IMR-90 (cell line): ENCODE measurements around the gene BASP1. TPM values are rescaled to one million over a fixed set of nuclear protein-coding genes. Genes with fewer than 3 reads are reported as not detected.

Source experiments
- ATAC-seq: fragments of 200-7000 bp; cut with Tn5 transposase; 2 replicates; pipeline ENCODE4 v1.9.1; 2020; ENCODE audit warnings: low read depth, mild to moderate bottlenecking, moderate library complexity
- BruUV-seq: library from RNA; stranded (reverse); fragments of 400-500 nt; replicated peaks from 2 replicates; lab custom pipeline; 2021; lab: Mats Ljungman, UMichigan
- CTCF ChIA-PET: fragments of 300-600 bp; formaldehyde crosslinking; extraction: SDS; loops from one replicate; lab custom pipeline; 2021; ENCODE audit warnings: antibody characterized with exemption; lab: Yijun Ruan, JAX
- POLR2A ChIA-PET: fragments of 300-600 bp; sonication (Branson Sonifier 250); formaldehyde crosslinking; loops from one replicate; lab custom pipeline; 2022; ENCODE audit warnings: antibody characterized with exemption; ENCODE audit not compliant: unreplicated experiment; lab: Charles Lee
- DNase-seq: peaks from one replicate; pipeline ENCODE4 v3.0.0; 2013
- H2AFZ ChIP-seq: replicated peaks from 2 replicates; pipeline ENCODE3; 2013; ENCODE audit warnings: low read length, mild to moderate bottlenecking; ENCODE audit not compliant: poor library complexity
- H2AK5ac ChIP-seq: 2 replicates; pipeline ENCODE4 v1.6.1; 2013; ENCODE audit warnings: low read depth, low read length, inconsistent platforms
- H2AK9ac ChIP-seq: replicated peaks from 2 replicates; pipeline ENCODE3; 2013; ENCODE audit warnings: mild to moderate bottlenecking, low read depth, low read length, moderate library complexity; ENCODE audit not compliant: poor library complexity
- H2BK120ac ChIP-seq: 2 replicates; pipeline ENCODE4 v1.6.1; 2013; ENCODE audit warnings: low read depth, low read length, inconsistent platforms
- H2BK15ac ChIP-seq: 3 replicates; pipeline ENCODE4 v1.6.1; 2013; ENCODE audit warnings: low read depth, low read length, inconsistent platforms
- H2BK20ac ChIP-seq: 2 replicates; pipeline ENCODE4 v1.6.1; 2013; ENCODE audit warnings: low read depth, mild to moderate bottlenecking, inconsistent platforms, low read length, moderate library complexity
- H2BK5ac ChIP-seq: 2 replicates; pipeline ENCODE4 v1.6.1; 2013; ENCODE audit warnings: mild to moderate bottlenecking, low read depth, low read length, inconsistent platforms; ENCODE audit not compliant: poor library complexity, severe bottlenecking
- H3K14ac ChIP-seq: replicated peaks from 2 replicates; pipeline ENCODE4 v1.6.1; 2013; ENCODE audit warnings: low read depth, low read length, inconsistent platforms
- H3K18ac ChIP-seq: 2 replicates; pipeline ENCODE4 v1.6.1; 2013; ENCODE audit warnings: low read depth, low read length, control low read depth
- H3K23ac ChIP-seq: 2 replicates; pipeline ENCODE4 v1.6.1; 2013; ENCODE audit warnings: low read depth, low read length, inconsistent platforms
- H3K27ac ChIP-seq: 2 replicates; pipeline ENCODE4 v1.5.1; 2013; ENCODE audit warnings: mild to moderate bottlenecking, control low read depth, low read length; ENCODE audit not compliant: insufficient read depth
- H3K27me3 ChIP-seq: 2 replicates; pipeline ENCODE4 v1.6.1; 2013; ENCODE audit warnings: low read length; ENCODE audit not compliant: control insufficient read depth, insufficient read depth
- H3K36me3 ChIP-seq: 2 replicates; pipeline ENCODE4 v1.6.1; 2013; ENCODE audit warnings: low read length, mixed read lengths; ENCODE audit not compliant: control insufficient read depth, insufficient read depth
- H3K4ac ChIP-seq: 2 replicates; pipeline ENCODE4 v1.6.1; 2013; ENCODE audit warnings: low read depth, low read length, inconsistent platforms
- H3K4me1 ChIP-seq: 2 replicates; pipeline ENCODE4 v1.6.1; 2013; ENCODE audit warnings: low read length, mixed read lengths; ENCODE audit not compliant: control insufficient read depth, insufficient read depth
- H3K4me2 ChIP-seq: 2 replicates; pipeline ENCODE4 v1.6.1; 2013; ENCODE audit warnings: low read depth, mild to moderate bottlenecking, control low read depth, low read length, moderate library complexity
- H3K4me3 ChIP-seq: 2 replicates; pipeline ENCODE4 v1.5.1; 2013; ENCODE audit warnings: low read depth, mild to moderate bottlenecking, control low read depth, low read length, moderate library complexity; ENCODE audit not compliant: insufficient read depth
- H3K56ac ChIP-seq: 2 replicates; pipeline ENCODE4 v1.6.1; 2013; ENCODE audit warnings: low read length, inconsistent platforms; ENCODE audit not compliant: insufficient read depth; ENCODE audit errors: extremely low read depth
- H3K79me1 ChIP-seq, 2 experiments: 2 replicates each; pipeline ENCODE4 v1.6.1; 2013; ENCODE audit warnings: low read length in 2 of 2, inconsistent platforms in 1 of 2, low read depth in 1 of 2
- H3K9ac ChIP-seq: 2 replicates; pipeline ENCODE4 v1.6.1; 2013; ENCODE audit warnings: low read depth, low read length, control low read depth
- H3K9me1 ChIP-seq: 2 replicates; pipeline ENCODE4 v1.6.1; 2013; ENCODE audit warnings: low read length, inconsistent platforms; ENCODE audit not compliant: insufficient read depth
- H3K9me3 ChIP-seq: 2 replicates; pipeline ENCODE4 v1.6.1; 2013; ENCODE audit warnings: low read length; ENCODE audit not compliant: control insufficient read depth, insufficient read depth
- H4K20me1 ChIP-seq: 2 replicates; pipeline ENCODE4 v1.6.1; 2013; ENCODE audit warnings: low read length, inconsistent platforms; ENCODE audit not compliant: insufficient read depth
- H4K5ac ChIP-seq: 2 replicates; pipeline ENCODE4 v1.6.1; 2013; ENCODE audit warnings: mild to moderate bottlenecking, low read depth, low read length, control low read depth
- H4K8ac ChIP-seq, 2 experiments: 2 replicates each; pipeline ENCODE4 v1.6.1; 2013; ENCODE audit warnings: low read depth in 2 of 2, low read length in 2 of 2, control low read depth in 1 of 2, inconsistent platforms in 1 of 2
- H4K91ac ChIP-seq: 2 replicates; pipeline ENCODE4 v1.6.1; 2013; ENCODE audit warnings: low read depth, low read length, inconsistent platforms; ENCODE audit not compliant: insufficient read depth
- BHLHE40 ChIP-seq: fragments of 150-350 bp; IDR thresholded peaks from 2 replicates; pipeline ENCODE4 v1.6.1; 2016; ENCODE audit warnings: mild to moderate bottlenecking, low read depth, low read length
- CEBPB ChIP-seq: IDR thresholded peaks from 2 replicates; pipeline ENCODE4 v1.6.1; 2012; ENCODE audit warnings: low read depth, low read length, improper control_type of control experiment
- CHD1 ChIP-seq: IDR thresholded peaks from 2 replicates; pipeline ENCODE4 v1.6.1; 2012; ENCODE audit warnings: low read depth, low read length, improper control_type of control experiment
- CTCF ChIP-seq: conservative IDR thresholded peaks from 2 replicates; pipeline ENCODE4 v1.5.1; 2012; ENCODE audit warnings: mild to moderate bottlenecking, low read depth, low read length, improper control_type of control experiment
- FOS ChIP-seq: fragments of 150-350 bp; IDR thresholded peaks from 2 replicates; pipeline ENCODE4 v1.6.1; 2016; ENCODE audit warnings: low read depth, low read length
- MAFK ChIP-seq: IDR thresholded peaks from 2 replicates; pipeline ENCODE4 v1.6.1; 2012; ENCODE audit warnings: low read depth, low read length, improper control_type of control experiment
- MAZ ChIP-seq: IDR thresholded peaks from 2 replicates; pipeline ENCODE4 v1.6.1; 2012; ENCODE audit warnings: low read depth, mild to moderate bottlenecking, low read length, improper control_type of control experiment, moderate library complexity, borderline replicate concordance
- MXI1 ChIP-seq: IDR thresholded peaks from 2 replicates; pipeline ENCODE4 v1.6.1; 2012; ENCODE audit warnings: low read depth, mild to moderate bottlenecking, low read length, moderate library complexity, borderline replicate concordance
- NFE2L2 ChIP-seq: fragments of 150-350 bp; IDR thresholded peaks from 2 replicates; pipeline ENCODE4 v1.6.1; 2016; ENCODE audit warnings: low read depth, mild to moderate bottlenecking, low read length
- POLR2A ChIP-seq: IDR thresholded peaks from 2 replicates; pipeline ENCODE4 v1.6.1; 2012; ENCODE audit warnings: mild to moderate bottlenecking, low read depth, low read length
- RAD21 ChIP-seq: IDR thresholded peaks from 2 replicates; pipeline ENCODE4 v1.6.1; 2012; ENCODE audit warnings: low read length, improper control_type of control experiment
- RCOR1 ChIP-seq: IDR thresholded peaks from 2 replicates; pipeline ENCODE4 v1.6.1; 2012; ENCODE audit warnings: mild to moderate bottlenecking, low read length, improper control_type of control experiment; ENCODE audit not compliant: insufficient replicate concordance
- RFX5 ChIP-seq: IDR thresholded peaks from 2 replicates; pipeline ENCODE4 v1.8.0; 2012; ENCODE audit warnings: low read depth, mild to moderate bottlenecking, low read length, moderate library complexity
- SMC3 ChIP-seq: fragments of 150-350 bp; IDR thresholded peaks from 2 replicates; pipeline ENCODE4 v1.6.1; 2016; ENCODE audit warnings: low read depth, mild to moderate bottlenecking, antibody characterized with exemption, low read length, moderate library complexity
- WGBS, 2 experiments: methylation state at CpG; one replicate each; pipeline versions ENCODE4 v1.1.5 to v1.1.7; 2013; ENCODE audit warnings: missing lambda C conversion rate in 2 of 2; ENCODE audit not compliant: insufficient read length in 1 of 2; ENCODE audit errors: extremely low coverage in 2 of 2; 5-methylcytosine and 5-hydroxymethylcytosine counted together
- dilution Hi-C: fragments of 300-500 bp; cut with HindIII; formaldehyde crosslinking; loops from one replicate; pipeline ENCODE4 v1.14.3; 2018; ENCODE audit warnings: low sequenced_read_pairs; ENCODE audit not compliant: unreplicated experiment
- in situ Hi-C: fragments of 300-500 bp; cut with MboI; formaldehyde crosslinking; loops from 3 replicates; pipeline ENCODE4 v1.14.3; 2019; ENCODE audit warnings: low sequenced_read_pairs, inconsistent platforms, mixed read lengths
- intact Hi-C: fragments of 100-400 bp; cut with micrococcal nuclease; formaldehyde crosslinking; loops from 2 replicates; pipeline ENCODE4 v1.10.0; 2022
- polyA plus RNA-seq, 3 experiments: library from polyadenylated mRNA; depleted of rRNA; stranded (reverse); fragments of >200 nt; gene quantifications; 2 replicates each; pipeline ENCODE4 v1.2.3, GENCODE V29; 2012; ENCODE audit warnings: low replicate concordance in 1 of 3
- total RNA-seq: library from RNA; depleted of rRNA; stranded (reverse); fragments of >200 nt; gene quantifications from 2 replicates; pipeline ENCODE4 v1.2.3, GENCODE V29; 2012
- TF ChIP-seq, protein P1 (sequence below): fragments of 150-350 bp; IDR thresholded peaks from 2 replicates; pipeline ENCODE4 v1.6.1; 2017; ENCODE audit warnings: mild to moderate bottlenecking, antibody characterized with exemption, low read length, low read depth
- TF ChIP-seq, protein P2 (sequence below): fragments of 150-350 bp; IDR thresholded peaks from 2 replicates; pipeline ENCODE4 v1.6.1; 2016; ENCODE audit warnings: low read depth, mild to moderate bottlenecking, low read length, moderate library complexity, borderline replicate concordance

The BASP1 gene
- total and polyA plus RNA-seq, 2 of the 4 experiments (the other 2 are of a cell fraction): 39.6 to 103 TPM

DNA sequence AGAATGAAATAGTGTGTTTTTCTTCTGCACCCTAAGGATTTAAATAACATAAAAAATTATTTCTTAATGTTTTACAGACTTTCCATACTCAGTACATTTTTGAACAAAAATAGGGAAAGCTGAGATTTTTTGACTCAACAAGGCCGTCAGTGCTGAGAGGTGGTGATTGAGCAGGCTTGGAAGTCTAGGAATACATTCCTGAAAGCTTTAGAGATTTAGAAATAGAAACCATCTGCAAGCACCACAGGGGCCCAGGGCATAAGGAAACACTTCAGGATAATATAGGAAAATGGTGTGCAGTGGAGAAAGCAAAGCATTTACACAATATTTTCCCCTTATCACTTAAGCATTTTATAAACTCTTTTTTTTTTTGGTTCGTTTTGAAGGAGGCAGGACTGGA is 5.2 kb downstream of the BASP1 start:
- Histone ChIP-seq H3K14ac (no peak overlapping the region), H2BK15ac (no peak overlapping the region), H3K9me3 (no peaks in the 10 kb centered on the region), H3K27me3 (no peaks in the 10 kb centered on the region), H3K56ac (no peak overlapping the region), H4K8ac (peak overlapping the region in 1 of 2 experiments; percentile 9; a peak in 1 of 4 replicates), H3K4ac (no peak overlapping the region), H3K79me1 (peaks cover 3 to 58% of the 10 kb centered on the region in 2 experiments), H3K18ac (no peak overlapping the region), H3K27ac (no peak overlapping the region), H2BK5ac (no peak overlapping the region), H4K5ac (no peak overlapping the region), H3K4me1 (peaks cover 25% of the 10 kb centered on the region), H3K9me1 (peaks cover 21% of the 10 kb centered on the region), H3K36me3 (peaks cover 11% of the 10 kb centered on the region), H2BK120ac (no peak overlapping the region), H2AK5ac (no peak overlapping the region), H4K20me1 (peaks cover 81% of the 10 kb centered on the region), H3K23ac (peak overlapping the region; percentile 58; the same call in 1 of the 2 replicates), H3K4me3 (no peak overlapping the region), H2AFZ (no peak overlapping the region), H3K4me2 (peak overlapping the region; percentile 77), H4K91ac (no peak overlapping the region), H2AK9ac (no peak overlapping the region), H2BK20ac (no peak overlapping the region), H3K9ac (no peak overlapping the region)
- intact Hi-C loops: no loop called here
- dilution Hi-C loops: no loop called here
- no peak for DNase-seq
- CTCF ChIA-PET: no interaction called here
- ATAC-seq: no peak
- POLR2A ChIA-PET: no interaction called here
- TF ChIP-seq FOS (no peak), MAFK (no peak), MXI1 (no peak), RAD21 (no peak), CEBPB (no peak), POLR2A (no peak), BHLHE40 (no peak), SMC3 (no peak), CHD1 (no peak), CTCF (no peak), RFX5 (no peak), MAZ (no peak), NFE2L2 (no peak), RCOR1 (no peak)
- TF ChIP-seq, protein P1, sequence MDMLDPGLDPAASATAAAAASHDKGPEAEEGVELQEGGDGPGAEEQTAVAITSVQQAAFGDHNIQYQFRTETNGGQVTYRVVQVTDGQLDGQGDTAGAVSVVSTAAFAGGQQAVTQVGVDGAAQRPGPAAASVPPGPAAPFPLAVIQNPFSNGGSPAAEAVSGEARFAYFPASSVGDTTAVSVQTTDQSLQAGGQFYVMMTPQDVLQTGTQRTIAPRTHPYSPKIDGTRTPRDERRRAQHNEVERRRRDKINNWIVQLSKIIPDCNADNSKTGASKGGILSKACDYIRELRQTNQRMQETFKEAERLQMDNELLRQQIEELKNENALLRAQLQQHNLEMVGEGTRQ: no peak
- TF ChIP-seq, protein P2, sequence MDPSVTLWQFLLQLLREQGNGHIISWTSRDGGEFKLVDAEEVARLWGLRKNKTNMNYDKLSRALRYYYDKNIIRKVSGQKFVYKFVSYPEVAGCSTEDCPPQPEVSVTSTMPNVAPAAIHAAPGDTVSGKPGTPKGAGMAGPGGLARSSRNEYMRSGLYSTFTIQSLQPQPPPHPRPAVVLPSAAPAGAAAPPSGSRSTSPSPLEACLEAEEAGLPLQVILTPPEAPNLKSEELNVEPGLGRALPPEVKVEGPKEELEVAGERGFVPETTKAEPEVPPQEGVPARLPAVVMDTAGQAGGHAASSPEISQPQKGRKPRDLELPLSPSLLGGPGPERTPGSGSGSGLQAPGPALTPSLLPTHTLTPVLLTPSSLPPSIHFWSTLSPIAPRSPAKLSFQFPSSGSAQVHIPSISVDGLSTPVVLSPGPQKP: no peak
- in situ Hi-C loops: no loop called here
- BruUV-seq: no TSS peak
- WGBS, 2 experiments: no CpG with 5 or more reads among the region's 2 CpGs
